ENCODE data around the gene CD300LG.
"Not testable (repeated sequence)": the region's sequence is repeated elsewhere in the genome, so short reads cannot be mapped to it uniquely, and the experiment has no call there.

CD300LG gene

GRCh38 chr17:43861960-43862359 lies 15.0 kb downstream of the CD300LG start:
- no peaks in the 10 kb centered on the region for H3K9me3 Mint-ChIP-seq
- no peak overlapping the region for H3K4me3 Mint-ChIP-seq
- peaks cover 50% of the 10 kb centered on the region for H3K4me1 Mint-ChIP-seq
- H3K36me3 Mint-ChIP-seq (ENCODE audit: low read depth): no peaks in the 10 kb centered on the region
- peaks cover 31% of the 10 kb centered on the region for H3K27me3 Mint-ChIP-seq (ENCODE audit: low read depth, poor library complexity)
- no peak overlapping the region for H3K27ac Mint-ChIP-seq
- no peak for DNase-seq
- TF ChIP-seq CTCF (IDR thresholded peaks at IDR 0.05): no peak

- TF ChIP-seq CTCF (IDR thresholded peaks at IDR 0.05): no peak
- H3K27me3 Mint-ChIP-seq (ENCODE audit: low read depth, poor library complexity): peaks cover 50% of the 10 kb centered on the region
- no peaks in the 10 kb centered on the region for H3K36me3 Mint-ChIP-seq (ENCODE audit: low read depth)
- DNase-seq: no peak
- H3K9me3 Mint-ChIP-seq: peaks cover 7% of the 10 kb centered on the region
- peaks cover 38% of the 10 kb centered on the region for H3K4me1 Mint-ChIP-seq
- H3K27ac Mint-ChIP-seq: no peak overlapping the region
- no peak overlapping the region for H3K4me3 Mint-ChIP-seq
Observed at GRCh38 chr17:43864161-43864984, 17.4 kb downstream of the CD300LG start.

- no peak for TF ChIP-seq CTCF (IDR thresholded peaks at IDR 0.05)
- Mint-ChIP-seq H3K9me3 (peaks cover 7% of the 10 kb centered on the region), H3K27me3 (ENCODE audit: low read depth, poor library complexity) (peaks cover 57% of the 10 kb centered on the region), H3K4me1 (peaks cover 19% of the 10 kb centered on the region), H3K4me3 (no peak overlapping the region), H3K27ac (no peak overlapping the region), H3K36me3 (ENCODE audit: low read depth) (no peaks in the 10 kb centered on the region)
- no peak for DNase-seq
Observed at GRCh38 chr17:43868226-43868994, 21.4 kb downstream of the CD300LG start.

- DNase-seq; H3K36me3 Mint-ChIP-seq (ENCODE audit: low read depth); H3K27ac Mint-ChIP-seq; H3K4me3 Mint-ChIP-seq; H3K9me3 Mint-ChIP-seq: not testable (repeated sequence)
- peaks cover 14% of the 10 kb centered on the region for H3K4me1 Mint-ChIP-seq
- H3K27me3 Mint-ChIP-seq (ENCODE audit: low read depth, poor library complexity): peaks cover 55% of the 10 kb centered on the region
Observed at GRCh38 chr17:43869031-43869430, 22.1 kb downstream of the CD300LG start.

GRCh38 chr17:43871946-43872690 lies 25.1 kb downstream of the CD300LG start:
- DNase-seq: no peak
- H3K27me3 Mint-ChIP-seq (ENCODE audit: low read depth, poor library complexity): peaks cover 30% of the 10 kb centered on the region

More at GRCh38 chr17:43871946-43872690, 25.1 kb downstream of the CD300LG start:
- Mint-ChIP-seq H3K9me3 (peaks cover 7% of the 10 kb centered on the region), H3K36me3 (ENCODE audit: low read depth) (no peaks in the 10 kb centered on the region), H3K27ac (no peak overlapping the region), H3K4me1 (peaks cover 9% of the 10 kb centered on the region), H3K4me3 (no peak overlapping the region)
- TF ChIP-seq CTCF (IDR thresholded peaks at IDR 0.05): no peak

Data from nephron progenitor cell (in vitro differentiated cells).